GM12865 (cell line): ENCODE data around the gene FOXP1.

Experiments used
- DNase-seq: peaks from one replicate; pipeline ENCODE4 v3.0.0; 2010; ENCODE audit warnings: low read depth
- H3K4me3 ChIP-seq: 2 replicates; pipeline ENCODE4 v1.5.1; 2011; ENCODE audit warnings: mild to moderate bottlenecking, low read depth, low read length, control low read depth
- TF ChIP-seq, protein P1 (sequence below): IDR thresholded peaks from 2 replicates; pipeline ENCODE4 v1.5.1; 2011; ENCODE audit warnings: low read length, control low read depth, low read depth, inconsistent platforms; ENCODE audit not compliant: insufficient read depth; ENCODE audit errors: missing control alignments

Gene FOXP1

GRCh38 chr3:71395470-71395869 is 188.1 kb downstream of the FOXP1 start:
- no peak overlapping the region for H3K4me3 ChIP-seq
- DNase-seq = no peak
- TF ChIP-seq, protein P1, sequence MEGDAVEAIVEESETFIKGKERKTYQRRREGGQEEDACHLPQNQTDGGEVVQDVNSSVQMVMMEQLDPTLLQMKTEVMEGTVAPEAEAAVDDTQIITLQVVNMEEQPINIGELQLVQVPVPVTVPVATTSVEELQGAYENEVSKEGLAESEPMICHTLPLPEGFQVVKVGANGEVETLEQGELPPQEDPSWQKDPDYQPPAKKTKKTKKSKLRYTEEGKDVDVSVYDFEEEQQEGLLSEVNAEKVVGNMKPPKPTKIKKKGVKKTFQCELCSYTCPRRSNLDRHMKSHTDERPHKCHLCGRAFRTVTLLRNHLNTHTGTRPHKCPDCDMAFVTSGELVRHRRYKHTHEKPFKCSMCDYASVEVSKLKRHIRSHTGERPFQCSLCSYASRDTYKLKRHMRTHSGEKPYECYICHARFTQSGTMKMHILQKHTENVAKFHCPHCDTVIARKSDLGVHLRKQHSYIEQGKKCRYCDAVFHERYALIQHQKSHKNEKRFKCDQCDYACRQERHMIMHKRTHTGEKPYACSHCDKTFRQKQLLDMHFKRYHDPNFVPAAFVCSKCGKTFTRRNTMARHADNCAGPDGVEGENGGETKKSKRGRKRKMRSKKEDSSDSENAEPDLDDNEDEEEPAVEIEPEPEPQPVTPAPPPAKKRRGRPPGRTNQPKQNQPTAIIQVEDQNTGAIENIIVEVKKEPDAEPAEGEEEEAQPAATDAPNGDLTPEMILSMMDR = no peak

- TF ChIP-seq, protein P1 = no peak
- H3K4me3 ChIP-seq = no peak overlapping the region
- no peak for DNase-seq
Measured at GRCh38 chr3:71393745-71394144, 189.8 kb downstream of the FOXP1 start.

DNA sequence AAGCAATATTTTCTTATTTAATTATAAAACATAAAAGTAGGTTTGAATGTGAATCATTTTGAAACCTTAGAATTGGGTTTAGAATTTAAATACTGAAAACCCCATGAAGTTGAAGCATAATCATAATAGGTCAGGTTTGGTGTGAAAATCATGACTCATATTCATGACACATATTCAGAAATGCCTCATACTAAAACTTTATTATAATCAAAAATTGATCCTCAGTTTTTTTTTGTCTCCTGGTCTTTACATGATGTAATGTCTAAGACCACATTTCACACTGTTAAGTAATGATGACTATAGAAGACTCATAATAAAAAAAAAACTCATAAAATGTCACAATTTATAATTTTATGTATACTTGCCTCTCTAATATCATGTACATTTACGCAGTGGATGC is 190.4 kb downstream of the FOXP1 start:
- peak; percentile 30 for DNase-seq
- H3K4me3 ChIP-seq = no peak overlapping the region
- TF ChIP-seq, protein P1 = no peak

DNA sequence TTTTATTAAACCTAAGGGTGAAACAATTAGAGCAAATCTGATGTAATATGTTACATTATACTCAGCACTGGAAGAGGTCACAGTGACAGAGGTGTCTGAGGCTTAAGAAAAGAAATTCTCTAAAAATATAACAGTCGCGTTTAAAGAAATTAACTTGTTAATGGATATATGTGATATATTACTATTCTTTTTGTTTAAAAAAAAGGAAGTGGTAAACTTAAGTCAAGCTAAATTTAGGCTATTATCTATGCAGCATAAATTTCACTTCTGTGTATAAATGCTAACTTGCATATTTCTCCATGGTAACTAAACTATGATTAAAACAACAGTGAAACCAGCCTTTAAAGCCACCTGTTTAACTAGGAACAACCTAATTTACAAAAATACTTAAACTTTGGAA is 191.3 kb downstream of the FOXP1 start:
- H3K4me3 ChIP-seq = no peak overlapping the region
- TF ChIP-seq, protein P1 = no peak
- peak; percentile 14 for DNase-seq

DNA sequence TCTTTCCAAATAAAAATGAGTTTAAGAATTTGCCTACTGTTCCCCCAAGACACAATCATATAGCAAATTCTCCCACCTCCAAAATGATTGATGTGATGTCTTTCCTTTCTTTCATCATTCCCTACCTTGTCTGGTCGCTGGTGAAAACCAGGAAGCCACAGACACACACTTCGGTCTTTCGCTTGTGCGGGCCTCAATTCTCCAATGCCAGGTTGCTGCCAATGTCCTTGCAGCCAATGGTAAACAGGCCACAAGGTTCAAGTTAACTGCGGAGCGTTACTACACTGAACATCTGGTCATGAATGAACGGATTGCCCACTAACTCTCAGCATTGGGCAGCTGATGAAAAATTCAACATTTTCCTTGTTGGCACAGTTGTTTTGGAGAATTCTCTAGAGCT is 192.2 kb downstream of the FOXP1 start:
- no peak for DNase-seq
- no peak overlapping the region for H3K4me3 ChIP-seq
- TF ChIP-seq, protein P1 = no peak

DNA sequence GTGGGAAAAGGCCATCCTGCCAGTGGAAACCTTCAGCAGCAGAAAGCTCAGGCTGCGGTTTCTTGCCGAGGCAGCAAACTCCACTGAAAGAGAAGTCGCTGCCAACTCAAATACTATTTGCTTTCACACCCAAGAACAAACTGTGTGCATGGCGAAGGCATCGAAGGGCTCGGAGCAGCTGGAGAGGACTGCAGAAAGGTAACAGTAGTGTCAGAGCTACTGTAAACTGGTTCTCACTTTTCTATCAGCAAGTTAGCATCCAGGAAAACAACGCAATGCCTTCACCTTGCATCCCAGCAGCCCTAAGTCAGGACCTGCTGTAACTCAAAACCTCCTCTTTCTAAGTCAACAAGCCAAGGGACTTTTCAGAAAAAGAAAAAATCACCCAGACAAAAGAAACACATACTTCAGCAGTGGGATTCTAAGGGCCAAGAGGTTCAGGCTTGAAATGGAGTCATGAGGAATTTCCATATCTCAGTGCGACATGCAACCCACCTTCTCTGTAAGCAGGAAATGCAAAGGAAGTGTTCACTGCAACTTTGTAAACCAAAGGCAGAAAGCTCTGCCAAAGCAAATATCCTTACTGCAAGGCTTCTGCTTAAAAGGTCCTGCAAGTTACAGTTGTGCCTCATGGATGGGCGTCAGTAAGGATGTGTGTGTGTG is 193.5 kb downstream of the FOXP1 start:
- DNase-seq = no peak
- TF ChIP-seq, protein P1 = no peak
- no peak overlapping the region for H3K4me3 ChIP-seq

DNA sequence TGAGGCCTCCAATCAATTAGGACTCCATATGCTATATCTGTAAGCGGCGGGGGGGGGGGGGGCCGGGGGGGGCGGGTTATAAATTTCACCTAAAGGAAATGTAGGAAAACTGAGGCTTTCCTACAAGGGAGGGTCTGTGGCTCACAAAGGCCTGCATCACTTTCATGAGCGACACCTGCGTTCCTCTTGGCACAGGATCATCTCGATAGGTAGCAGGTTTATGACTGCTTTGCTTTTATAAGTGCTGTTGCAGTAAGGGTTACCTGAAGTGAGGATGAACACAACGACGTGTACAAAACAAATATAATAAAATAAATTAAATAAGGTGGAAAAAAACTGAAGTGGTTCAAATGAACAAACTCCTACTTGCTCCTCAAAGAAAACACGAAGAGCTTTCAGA is 194.3 kb downstream of the FOXP1 start:
- DNase-seq = no peak
- TF ChIP-seq, protein P1 = no peak
- no peak overlapping the region for H3K4me3 ChIP-seq
